ENCODE data around the gene GUCY2F.

Gene GUCY2F

GRCh38 chrX:109393859-109394258 is 88.0 kb downstream of the GUCY2F start:
- Histone ChIP-seq H3K9me3 (ENCODE audit: low read length) (no peaks in the 10 kb centered on the region), H3K4me3 (ENCODE audit: low read depth in 1 of 2, low read length in 2 of 2) (no peak overlapping the region), H3K27ac (ENCODE audit: low read depth, low read length) (no peak overlapping the region), H3K27me3 (ENCODE audit: control insufficient read depth in 1 of 2, insufficient read depth in 2 of 2, low read length in 2 of 2) (peaks cover 0 to 3% of the 10 kb centered on the region in 2 donors), H3K9ac (ENCODE audit: low read length) (no peak overlapping the region), H3K36me3 (ENCODE audit: insufficient read depth, low read length) (no peaks in the 10 kb centered on the region), H3K4me1 (ENCODE audit: insufficient read depth, low read length) (no peaks in the 10 kb centered on the region)

- H3K9ac ChIP-seq (ENCODE audit: low read length) = no peak overlapping the region
- H3K9me3 ChIP-seq (ENCODE audit: low read length) = no peaks in the 10 kb centered on the region
- H3K4me3 ChIP-seq (ENCODE audit: low read depth in 1 of 2, low read length in 2 of 2) = no peak overlapping the region
- no peaks in the 10 kb centered on the region for H3K4me1 ChIP-seq (ENCODE audit: insufficient read depth, low read length)
- no peaks in the 10 kb centered on the region for H3K36me3 ChIP-seq (ENCODE audit: insufficient read depth, low read length)
- H3K27ac ChIP-seq (ENCODE audit: low read depth, low read length) = no peak overlapping the region
- peaks cover 0 to 3% of the 10 kb centered on the region in 2 donors for H3K27me3 ChIP-seq (ENCODE audit: control insufficient read depth in 1 of 2, insufficient read depth in 2 of 2, low read length in 2 of 2)
Measured at GRCh38 chrX:109392895-109393294, 89.0 kb downstream of the GUCY2F start.

GRCh38 chrX:109390556-109390955 is 91.3 kb downstream of the GUCY2F start:
- Histone ChIP-seq H3K4me3 (ENCODE audit: low read depth in 1 of 2, low read length in 2 of 2) (no peak overlapping the region), H3K27ac (ENCODE audit: low read depth, low read length) (no peak overlapping the region), H3K36me3 (ENCODE audit: insufficient read depth, low read length) (no peaks in the 10 kb centered on the region), H3K9ac (ENCODE audit: low read length) (no peak overlapping the region), H3K9me3 (ENCODE audit: low read length) (no peaks in the 10 kb centered on the region), H3K4me1 (ENCODE audit: insufficient read depth, low read length) (no peaks in the 10 kb centered on the region), H3K27me3 (ENCODE audit: control insufficient read depth in 1 of 2, insufficient read depth in 2 of 2, low read length in 2 of 2) (no peaks in the 10 kb centered on the region)

- Histone ChIP-seq H3K9me3 (ENCODE audit: low read length) (no peaks in the 10 kb centered on the region), H3K27me3 (ENCODE audit: control insufficient read depth in 1 of 2, insufficient read depth in 2 of 2, low read length in 2 of 2) (no peaks in the 10 kb centered on the region), H3K27ac (ENCODE audit: low read depth, low read length) (no peak overlapping the region), H3K36me3 (ENCODE audit: insufficient read depth, low read length) (no peaks in the 10 kb centered on the region), H3K4me1 (ENCODE audit: insufficient read depth, low read length) (no peaks in the 10 kb centered on the region), H3K4me3 (ENCODE audit: low read depth in 1 of 2, low read length in 2 of 2) (no peak overlapping the region), H3K9ac (ENCODE audit: low read length) (no peak overlapping the region)
Measured at GRCh38 chrX:109389917-109390316, 92.0 kb downstream of the GUCY2F start.

- no peaks in the 10 kb centered on the region for H3K27me3 ChIP-seq (ENCODE audit: control insufficient read depth in 1 of 2, insufficient read depth in 2 of 2, low read length in 2 of 2)
- no peaks in the 10 kb centered on the region for H3K36me3 ChIP-seq (ENCODE audit: insufficient read depth, low read length)
- H3K9ac ChIP-seq (ENCODE audit: low read length) = no peak overlapping the region
- no peaks in the 10 kb centered on the region for H3K4me1 ChIP-seq (ENCODE audit: insufficient read depth, low read length)
- no peak overlapping the region for H3K27ac ChIP-seq (ENCODE audit: low read depth, low read length)
- no peaks in the 10 kb centered on the region for H3K9me3 ChIP-seq (ENCODE audit: low read length)
- H3K4me3 ChIP-seq (ENCODE audit: low read depth in 1 of 2, low read length in 2 of 2) = no peak overlapping the region
Measured at GRCh38 chrX:109384699-109385098, 97.2 kb downstream of the GUCY2F start.

- Histone ChIP-seq H3K4me3 (ENCODE audit: low read depth in 1 of 2, low read length in 2 of 2) (no peak overlapping the region), H3K27me3 (ENCODE audit: control insufficient read depth in 1 of 2, insufficient read depth in 2 of 2, low read length in 2 of 2) (no peaks in the 10 kb centered on the region), H3K4me1 (ENCODE audit: insufficient read depth, low read length) (no peaks in the 10 kb centered on the region), H3K27ac (ENCODE audit: low read depth, low read length) (no peak overlapping the region), H3K9ac (ENCODE audit: low read length) (no peak overlapping the region), H3K36me3 (ENCODE audit: insufficient read depth, low read length) (no peaks in the 10 kb centered on the region), H3K9me3 (ENCODE audit: low read length) (no peaks in the 10 kb centered on the region)
Measured at GRCh38 chrX:109382332-109382731, 99.6 kb downstream of the GUCY2F start.

GRCh38 chrX:109378281-109378680 is 103.6 kb downstream of the GUCY2F start:
- Histone ChIP-seq H3K27me3 (ENCODE audit: control insufficient read depth in 1 of 2, insufficient read depth in 2 of 2, low read length in 2 of 2) (no peaks in the 10 kb centered on the region), H3K4me1 (ENCODE audit: insufficient read depth, low read length) (no peaks in the 10 kb centered on the region)

GRCh38 chrX:109374262-109374960 is 107.5 kb downstream of the GUCY2F start:
- Histone ChIP-seq H3K9ac (ENCODE audit: low read length) (no peak overlapping the region), H3K4me1 (ENCODE audit: insufficient read depth, low read length) (no peaks in the 10 kb centered on the region), H3K36me3 (ENCODE audit: insufficient read depth, low read length) (no peaks in the 10 kb centered on the region), H3K9me3 (ENCODE audit: low read length) (no peaks in the 10 kb centered on the region), H3K27me3 (ENCODE audit: control insufficient read depth in 1 of 2, insufficient read depth in 2 of 2, low read length in 2 of 2) (no peaks in the 10 kb centered on the region), H3K4me3 (ENCODE audit: low read depth in 1 of 2, low read length in 2 of 2) (no peak overlapping the region), H3K27ac (ENCODE audit: low read depth, low read length) (no peak overlapping the region)

More at GRCh38 chrX:109378281-109378680, 103.6 kb downstream of the GUCY2F start:
- Histone ChIP-seq H3K36me3 (ENCODE audit: insufficient read depth, low read length) (no peaks in the 10 kb centered on the region), H3K4me3 (ENCODE audit: low read depth in 1 of 2, low read length in 2 of 2) (no peak overlapping the region), H3K9ac (ENCODE audit: low read length) (no peak overlapping the region), H3K27ac (ENCODE audit: low read depth, low read length) (no peak overlapping the region), H3K9me3 (ENCODE audit: low read length) (no peaks in the 10 kb centered on the region)

GRCh38 chrX:109373468-109373867 is 108.4 kb downstream of the GUCY2F start:
- H3K4me3 ChIP-seq (ENCODE audit: low read depth in 1 of 2, low read length in 2 of 2) = no peak overlapping the region
- H3K27me3 ChIP-seq (ENCODE audit: control insufficient read depth in 1 of 2, insufficient read depth in 2 of 2, low read length in 2 of 2) = no peaks in the 10 kb centered on the region
- no peaks in the 10 kb centered on the region for H3K4me1 ChIP-seq (ENCODE audit: insufficient read depth, low read length)
- H3K36me3 ChIP-seq (ENCODE audit: insufficient read depth, low read length) = no peaks in the 10 kb centered on the region
- H3K9ac ChIP-seq (ENCODE audit: low read length) = no peak overlapping the region
- H3K9me3 ChIP-seq (ENCODE audit: low read length) = no peaks in the 10 kb centered on the region
- no peak overlapping the region for H3K27ac ChIP-seq (ENCODE audit: low read depth, low read length)

GRCh38 chrX:109372716-109373115 is 109.2 kb downstream of the GUCY2F start:
- no peak overlapping the region for H3K9ac ChIP-seq (ENCODE audit: low read length)
- H3K9me3 ChIP-seq (ENCODE audit: low read length) = no peaks in the 10 kb centered on the region
- no peaks in the 10 kb centered on the region for H3K4me1 ChIP-seq (ENCODE audit: insufficient read depth, low read length)
- no peak overlapping the region for H3K4me3 ChIP-seq (ENCODE audit: low read depth in 1 of 2, low read length in 2 of 2)
- no peak overlapping the region for H3K27ac ChIP-seq (ENCODE audit: low read depth, low read length)
- no peaks in the 10 kb centered on the region for H3K27me3 ChIP-seq (ENCODE audit: control insufficient read depth in 1 of 2, insufficient read depth in 2 of 2, low read length in 2 of 2)
- H3K36me3 ChIP-seq (ENCODE audit: insufficient read depth, low read length) = no peaks in the 10 kb centered on the region

- H3K4me3 ChIP-seq (ENCODE audit: low read depth in 1 of 2, low read length in 2 of 2) = no peak overlapping the region
- no peaks in the 10 kb centered on the region for H3K36me3 ChIP-seq (ENCODE audit: insufficient read depth, low read length)
- no peaks in the 10 kb centered on the region for H3K9me3 ChIP-seq (ENCODE audit: low read length)
- H3K9ac ChIP-seq (ENCODE audit: low read length) = no peak overlapping the region
- H3K27ac ChIP-seq (ENCODE audit: low read depth, low read length) = no peak overlapping the region
- H3K27me3 ChIP-seq (ENCODE audit: control insufficient read depth in 1 of 2, insufficient read depth in 2 of 2, low read length in 2 of 2) = no peaks in the 10 kb centered on the region
- H3K4me1 ChIP-seq (ENCODE audit: insufficient read depth, low read length) = no peaks in the 10 kb centered on the region
Measured at GRCh38 chrX:109372291-109372690, 109.6 kb downstream of the GUCY2F start.

- Histone ChIP-seq H3K27me3 (ENCODE audit: control insufficient read depth in 1 of 2, insufficient read depth in 2 of 2, low read length in 2 of 2) (peaks cover 0 to 3% of the 10 kb centered on the region in 2 donors), H3K9me3 (ENCODE audit: low read length) (no peaks in the 10 kb centered on the region), H3K9ac (ENCODE audit: low read length) (no peak overlapping the region), H3K27ac (ENCODE audit: low read depth, low read length) (no peak overlapping the region), H3K36me3 (ENCODE audit: insufficient read depth, low read length) (no peaks in the 10 kb centered on the region), H3K4me1 (ENCODE audit: insufficient read depth, low read length) (no peaks in the 10 kb centered on the region), H3K4me3 (ENCODE audit: low read depth in 1 of 2, low read length in 2 of 2) (no peak overlapping the region)
Measured at GRCh38 chrX:109362101-109362500, 119.8 kb downstream of the GUCY2F start.

Data from muscle layer of colon (tissue), 2 donors.